ENCODE data around the gene PRKCA. TPM values are rescaled to one million over a fixed set of nuclear protein-coding genes. Genes with fewer than 3 reads are reported as not detected.

The PRKCA gene
- total RNA-seq, 4 donors from 2014 or later = 26.0 to 89.0 (median 32.8) TPM

DNA sequence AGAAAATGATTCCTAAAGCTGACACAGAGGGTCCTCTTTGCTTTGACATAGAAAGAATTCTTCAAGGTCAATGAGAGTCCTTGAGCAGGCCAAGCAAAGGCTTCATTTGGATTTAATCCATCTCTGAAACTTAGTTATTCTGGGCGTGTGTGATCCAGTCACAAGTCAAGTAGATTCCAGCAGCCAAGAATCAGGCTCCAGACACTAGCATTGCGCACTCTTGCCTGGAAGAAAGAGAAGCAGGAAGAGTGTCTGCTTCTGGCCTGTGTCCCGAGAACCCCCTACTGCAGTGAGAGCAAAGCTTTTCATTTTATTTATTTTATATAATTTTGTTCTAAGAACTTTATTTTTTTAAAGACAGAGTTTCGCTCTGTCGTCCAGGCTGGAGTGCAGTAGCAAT, 444.3 kb downstream of the PRKCA start:
- 71 to 86% methylated on average over 4 to 5 of the region's 5 CpGs for WGBS, 2 donors (ENCODE audit: low coverage in 1 of 2)

DNA sequence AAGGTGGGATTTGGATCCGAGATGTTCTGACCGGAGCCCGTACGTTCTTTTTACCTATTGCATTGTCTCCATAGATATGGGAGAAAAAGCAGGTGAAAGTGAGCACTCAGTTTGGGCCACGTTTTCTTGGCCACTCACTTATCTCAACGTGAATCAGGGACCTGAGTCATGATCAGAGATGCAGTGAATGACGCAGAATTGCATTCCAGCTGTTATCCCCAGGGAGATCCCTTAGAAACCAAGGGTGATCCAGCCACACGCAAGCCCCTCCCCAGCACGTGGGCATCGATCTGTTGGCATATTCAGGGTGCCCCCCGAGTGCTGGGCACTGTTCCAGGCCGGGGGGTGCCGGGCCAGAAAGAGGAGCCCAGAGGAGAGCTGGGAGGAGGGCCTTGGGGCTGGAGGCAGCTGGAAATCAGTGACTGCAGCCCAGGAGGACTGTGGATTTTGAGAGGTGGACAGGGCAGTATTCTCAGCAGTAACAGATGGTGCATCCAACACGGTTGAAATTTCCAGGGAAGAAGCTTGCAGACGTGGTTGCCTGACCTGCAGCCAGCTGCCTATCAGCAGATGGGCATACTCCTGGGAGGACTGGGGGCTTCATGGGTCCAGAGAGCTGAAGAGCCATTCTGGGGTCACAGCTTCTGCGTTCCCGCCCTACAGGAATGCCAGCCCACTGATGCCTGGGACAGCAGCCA, 445.3 kb downstream of the PRKCA start:
- Histone ChIP-seq H3K9me3 (no peaks in the 10 kb centered on the region), H3K27ac (no peak overlapping the region), H3K27me3 (no peaks in the 10 kb centered on the region), H3K36me3 (peaks cover 0 to 69% of the 10 kb centered on the region in 2 donors), H3K4me1 (no peaks in the 10 kb centered on the region), H3K4me3 (no peak overlapping the region)
- 81 to 91% methylated on average over 6 to 8 of the region's 17 CpGs for WGBS, 2 donors (ENCODE audit: low coverage in 1 of 2)
- ATAC-seq = no peak
- TF ChIP-seq POLR2AphosphoS5 (IDR thresholded peaks at IDR 0.05) (no peak), EP300 (IDR thresholded peaks at IDR 0.05) (no peak), POLR2A (IDR thresholded peaks at IDR 0.05) (no peak)
- TF ChIP-seq, protein P1, sequence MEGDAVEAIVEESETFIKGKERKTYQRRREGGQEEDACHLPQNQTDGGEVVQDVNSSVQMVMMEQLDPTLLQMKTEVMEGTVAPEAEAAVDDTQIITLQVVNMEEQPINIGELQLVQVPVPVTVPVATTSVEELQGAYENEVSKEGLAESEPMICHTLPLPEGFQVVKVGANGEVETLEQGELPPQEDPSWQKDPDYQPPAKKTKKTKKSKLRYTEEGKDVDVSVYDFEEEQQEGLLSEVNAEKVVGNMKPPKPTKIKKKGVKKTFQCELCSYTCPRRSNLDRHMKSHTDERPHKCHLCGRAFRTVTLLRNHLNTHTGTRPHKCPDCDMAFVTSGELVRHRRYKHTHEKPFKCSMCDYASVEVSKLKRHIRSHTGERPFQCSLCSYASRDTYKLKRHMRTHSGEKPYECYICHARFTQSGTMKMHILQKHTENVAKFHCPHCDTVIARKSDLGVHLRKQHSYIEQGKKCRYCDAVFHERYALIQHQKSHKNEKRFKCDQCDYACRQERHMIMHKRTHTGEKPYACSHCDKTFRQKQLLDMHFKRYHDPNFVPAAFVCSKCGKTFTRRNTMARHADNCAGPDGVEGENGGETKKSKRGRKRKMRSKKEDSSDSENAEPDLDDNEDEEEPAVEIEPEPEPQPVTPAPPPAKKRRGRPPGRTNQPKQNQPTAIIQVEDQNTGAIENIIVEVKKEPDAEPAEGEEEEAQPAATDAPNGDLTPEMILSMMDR (IDR thresholded peaks at IDR 0.05) = no peak

More for the DNA sequence above, 444.3 kb downstream of the PRKCA start:
- Histone ChIP-seq H3K27ac (no peak overlapping the region), H3K4me1 (no peaks in the 10 kb centered on the region), H3K4me3 (no peak overlapping the region), H3K36me3 (peaks cover 0 to 72% of the 10 kb centered on the region in 2 donors), H3K27me3 (no peaks in the 10 kb centered on the region), H3K9me3 (no peaks in the 10 kb centered on the region)
- TF ChIP-seq EP300 (IDR thresholded peaks at IDR 0.05) (no peak), POLR2AphosphoS5 (IDR thresholded peaks at IDR 0.05) (no peak), POLR2A (IDR thresholded peaks at IDR 0.05) (no peak)
- TF ChIP-seq, protein P1 (IDR thresholded peaks at IDR 0.05) = no peak
- ATAC-seq = no peak

DNA sequence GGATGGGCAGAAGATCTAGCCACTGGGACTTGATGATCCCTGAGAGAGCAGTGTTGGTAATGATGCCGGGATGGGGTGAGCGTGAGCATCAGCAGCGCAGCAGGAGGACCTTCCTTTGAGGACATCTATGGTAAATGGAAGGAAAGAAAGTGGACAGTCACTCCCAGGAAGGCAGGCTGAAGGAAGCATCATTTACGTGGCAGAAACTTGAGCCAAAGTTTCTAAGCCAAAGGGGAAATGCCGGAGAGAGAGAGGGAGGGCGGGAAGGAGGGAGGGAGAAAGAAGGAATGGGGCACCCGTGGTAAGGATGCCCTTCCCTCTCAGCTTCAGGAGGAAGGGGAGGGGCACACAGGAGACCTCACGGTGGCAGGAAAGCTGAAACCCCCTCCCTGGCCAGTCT, 446.2 kb downstream of the PRKCA start:
- Histone ChIP-seq H3K36me3 (peaks cover 0 to 66% of the 10 kb centered on the region in 2 donors), H3K27me3 (no peaks in the 10 kb centered on the region), H3K9me3 (no peaks in the 10 kb centered on the region), H3K27ac (no peak overlapping the region), H3K4me3 (no peak overlapping the region), H3K4me1 (no peaks in the 10 kb centered on the region)
- ATAC-seq = no peak
- 70 to 80% methylated on average over 2 to 8 of the region's 8 CpGs for WGBS, 2 donors (ENCODE audit: low coverage in 1 of 2)
- no peak for TF ChIP-seq POLR2AphosphoS5 (IDR thresholded peaks at IDR 0.05)
- TF ChIP-seq EP300 (IDR thresholded peaks at IDR 0.05) = no peak
- TF ChIP-seq POLR2A (IDR thresholded peaks at IDR 0.05) = no peak
- TF ChIP-seq, protein P1 (IDR thresholded peaks at IDR 0.05) = no peak

DNA sequence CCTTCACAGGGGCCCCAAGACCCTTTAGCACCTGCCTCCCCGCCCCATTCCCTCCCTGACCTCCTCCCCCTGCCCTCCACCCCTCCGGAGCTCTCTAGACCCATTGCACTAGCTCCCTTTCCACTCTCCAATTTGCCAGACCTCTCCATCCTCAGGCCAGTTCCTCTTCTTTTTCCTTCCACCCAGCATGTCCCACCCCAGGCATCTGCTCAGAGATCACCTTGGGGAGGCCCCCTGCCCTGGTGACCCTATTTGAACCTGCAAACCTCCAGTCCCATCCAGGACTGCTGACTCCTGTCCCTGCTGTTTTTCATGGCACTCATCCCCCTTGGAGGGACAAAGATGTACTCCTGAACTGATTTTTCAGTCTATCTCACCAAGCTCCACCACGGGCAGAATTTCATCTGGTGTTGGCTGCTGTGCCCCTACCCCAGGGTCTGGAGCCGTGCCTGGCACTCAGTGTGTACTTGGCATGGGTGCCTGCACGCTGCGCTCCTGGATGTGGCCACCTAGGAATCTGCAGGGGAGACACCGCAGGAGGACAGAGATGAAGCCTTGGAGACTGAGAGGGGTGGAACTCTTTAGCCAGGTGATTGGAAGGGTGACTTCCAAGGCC, 446.9 kb downstream of the PRKCA start:
- Histone ChIP-seq H3K4me1 (no peaks in the 10 kb centered on the region), H3K27ac (no peak overlapping the region), H3K27me3 (no peaks in the 10 kb centered on the region), H3K9me3 (no peaks in the 10 kb centered on the region), H3K36me3 (peaks cover 0 to 58% of the 10 kb centered on the region in 2 donors), H3K4me3 (no peak overlapping the region)
- TF ChIP-seq EP300 (IDR thresholded peaks at IDR 0.05) (no peak), POLR2AphosphoS5 (IDR thresholded peaks at IDR 0.05) (no peak), POLR2A (IDR thresholded peaks at IDR 0.05) (no peak)
- TF ChIP-seq, protein P1 (IDR thresholded peaks at IDR 0.05) = no peak
- WGBS, 2 donors (ENCODE audit: low coverage in 1 of 2) = 88 to 100% methylated on average over 1 of the region's 7 CpGs
- no peak for ATAC-seq

DNA sequence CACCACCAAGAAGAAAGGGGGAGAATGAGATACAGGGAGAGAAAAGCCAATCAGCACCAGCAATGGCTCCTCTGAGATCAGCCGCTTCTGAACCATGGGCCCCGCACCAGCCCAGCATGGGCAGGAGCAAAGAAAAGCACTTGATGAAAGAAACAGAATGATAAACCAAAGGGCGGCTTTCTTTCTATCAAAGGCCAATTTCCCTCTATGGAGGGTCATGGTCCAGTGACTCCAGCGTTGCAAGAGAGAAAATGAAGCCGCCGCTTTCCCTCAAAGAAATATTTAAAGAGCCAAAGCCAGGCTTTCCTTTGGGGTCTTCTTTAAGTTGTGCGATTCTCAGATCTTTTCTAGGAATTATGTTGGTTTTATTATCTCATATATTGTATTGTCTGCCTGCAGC, 447.7 kb downstream of the PRKCA start:
- Histone ChIP-seq H3K27ac (no peak overlapping the region), H3K27me3 (no peaks in the 10 kb centered on the region), H3K36me3 (peaks cover 0 to 57% of the 10 kb centered on the region in 2 donors), H3K4me1 (no peaks in the 10 kb centered on the region), H3K4me3 (no peak overlapping the region), H3K9me3 (no peaks in the 10 kb centered on the region)
- TF ChIP-seq EP300 (IDR thresholded peaks at IDR 0.05) (no peak), POLR2AphosphoS5 (IDR thresholded peaks at IDR 0.05) (no peak), POLR2A (IDR thresholded peaks at IDR 0.05) (no peak)
- TF ChIP-seq, protein P1 (IDR thresholded peaks at IDR 0.05) = no peak
- ATAC-seq = no peak
- WGBS, 2 donors (ENCODE audit: low coverage in 1 of 2) = 92 to 97% methylated on average over 7 of the region's 7 CpGs

All from gastroesophageal sphincter (tissue), 4 donors.